ENCODE results near the gene BCKDHA. TPM values are rescaled to one million over a fixed set of nuclear protein-coding genes. Genes with fewer than 3 reads are reported as not detected.
A peak's percentile ranks its signal among the peaks of the same experiment; 100 is the strongest.

The BCKDHA gene
- total RNA-seq, 1 donor from 2014 or later, result 6.8 TPM

DNA sequence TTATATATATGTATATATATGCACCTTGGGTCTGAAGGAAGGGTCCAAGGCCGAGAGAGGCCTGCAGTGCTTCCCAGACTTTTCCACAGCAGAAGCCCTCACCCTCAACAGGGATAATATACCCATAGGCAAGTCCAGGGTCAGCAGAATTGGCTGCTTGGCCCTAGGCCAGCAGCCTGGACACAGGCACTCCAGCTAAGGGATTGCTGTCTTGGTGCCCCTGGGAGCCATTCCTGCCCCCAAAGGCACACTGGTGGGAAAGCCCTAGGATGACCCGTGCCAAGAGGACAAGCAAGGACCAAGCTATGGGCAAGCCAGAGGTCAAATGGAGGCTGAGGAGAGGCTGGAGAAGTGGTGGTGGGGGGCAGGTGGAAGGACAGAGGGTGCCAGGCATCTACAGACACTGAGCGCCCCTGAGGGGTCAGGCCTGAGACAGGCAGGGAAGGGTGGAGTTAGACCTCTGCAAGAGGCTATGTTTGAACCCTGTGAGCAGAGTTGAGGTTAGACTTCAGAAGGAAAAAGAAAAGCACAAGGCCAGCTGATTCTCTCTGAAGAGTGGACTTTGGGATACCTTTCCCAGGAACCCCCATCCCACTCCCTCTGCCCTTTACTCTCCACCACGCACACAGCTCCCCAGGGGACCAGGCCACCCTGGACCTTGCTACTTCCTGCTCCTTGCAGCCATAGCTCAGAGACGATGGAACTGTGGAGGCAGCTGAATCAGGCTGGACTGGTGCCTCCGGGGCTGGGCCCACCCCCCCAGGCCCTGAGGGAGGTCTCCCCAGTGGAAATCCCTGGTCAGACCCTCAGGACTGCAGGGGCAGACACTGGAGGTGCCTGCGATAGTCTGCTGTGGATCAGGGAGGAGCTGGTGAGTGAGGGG, 45.1 kb downstream of the BCKDHA start, which contains the start of gene ERICH4:
Gene ERICH4 (plus strand): TSS at position 684 of the 883 bp plus-strand sequence. CDS start 14 bp downstream, at position 698.
- H3K27me3 Mint-ChIP-seq (ENCODE audit: low read depth), result peaks cover 52% of the 10 kb centered on the region
- H3K4me1 Mint-ChIP-seq, result peaks cover 9% of the 10 kb centered on the region
- H3K27ac Mint-ChIP-seq (ENCODE audit: unreplicated experiment), result no peak within 1 kb of the TSS
- H3K4me3 Mint-ChIP-seq, result peak within 1 kb of the TSS; percentile 41
- DNase-seq (ENCODE audit: low read depth, low spot score), result no peak
- no peaks in the 10 kb centered on the region for H3K9me3 Mint-ChIP-seq
- peaks cover under 1% of the 10 kb centered on the region for H3K36me3 Mint-ChIP-seq (ENCODE audit: low read depth)
- TF ChIP-seq, protein P1, sequence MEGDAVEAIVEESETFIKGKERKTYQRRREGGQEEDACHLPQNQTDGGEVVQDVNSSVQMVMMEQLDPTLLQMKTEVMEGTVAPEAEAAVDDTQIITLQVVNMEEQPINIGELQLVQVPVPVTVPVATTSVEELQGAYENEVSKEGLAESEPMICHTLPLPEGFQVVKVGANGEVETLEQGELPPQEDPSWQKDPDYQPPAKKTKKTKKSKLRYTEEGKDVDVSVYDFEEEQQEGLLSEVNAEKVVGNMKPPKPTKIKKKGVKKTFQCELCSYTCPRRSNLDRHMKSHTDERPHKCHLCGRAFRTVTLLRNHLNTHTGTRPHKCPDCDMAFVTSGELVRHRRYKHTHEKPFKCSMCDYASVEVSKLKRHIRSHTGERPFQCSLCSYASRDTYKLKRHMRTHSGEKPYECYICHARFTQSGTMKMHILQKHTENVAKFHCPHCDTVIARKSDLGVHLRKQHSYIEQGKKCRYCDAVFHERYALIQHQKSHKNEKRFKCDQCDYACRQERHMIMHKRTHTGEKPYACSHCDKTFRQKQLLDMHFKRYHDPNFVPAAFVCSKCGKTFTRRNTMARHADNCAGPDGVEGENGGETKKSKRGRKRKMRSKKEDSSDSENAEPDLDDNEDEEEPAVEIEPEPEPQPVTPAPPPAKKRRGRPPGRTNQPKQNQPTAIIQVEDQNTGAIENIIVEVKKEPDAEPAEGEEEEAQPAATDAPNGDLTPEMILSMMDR (conservative IDR thresholded peaks at IDR 0.05), result no peak

DNA sequence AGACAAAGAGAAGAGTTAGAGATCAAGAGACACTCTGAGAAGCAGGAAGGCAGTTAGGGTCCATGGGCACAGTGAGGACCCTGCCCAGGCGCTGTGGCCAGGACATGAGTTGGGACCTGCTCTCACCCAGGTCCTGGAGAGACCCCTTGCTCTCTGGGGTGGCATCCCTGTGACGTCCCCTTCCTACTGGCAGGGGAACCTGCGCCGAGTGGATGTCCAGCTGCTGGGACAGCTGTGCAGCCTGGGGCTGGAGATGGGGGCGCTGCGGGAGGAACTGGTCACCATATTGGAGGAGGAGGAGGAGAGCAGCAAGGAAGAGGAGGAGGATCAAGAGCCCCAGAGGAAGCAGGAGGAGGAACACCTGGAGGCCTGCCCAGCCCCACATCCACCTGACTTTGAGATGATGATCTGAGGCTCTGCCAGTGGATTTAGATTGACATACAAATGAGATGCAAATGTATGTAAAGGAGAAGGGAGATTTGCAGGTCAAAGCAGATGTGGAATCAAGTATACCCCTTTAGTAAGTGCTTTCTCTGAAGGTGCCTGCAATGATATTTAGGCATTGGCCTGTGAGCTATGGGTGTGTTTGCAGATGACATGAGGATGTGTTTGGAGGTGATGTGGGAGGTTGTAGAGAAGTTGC, 46.3 kb downstream of the BCKDHA start:
- Mint-ChIP-seq H3K27ac (ENCODE audit: unreplicated experiment) (no peak overlapping the region), H3K4me1 (peaks cover 3% of the 10 kb centered on the region), H3K9me3 (no peaks in the 10 kb centered on the region), H3K4me3 (no peak overlapping the region), H3K36me3 (ENCODE audit: low read depth) (no peaks in the 10 kb centered on the region), H3K27me3 (ENCODE audit: low read depth) (peaks cover 60% of the 10 kb centered on the region)
- TF ChIP-seq, protein P1 (conservative IDR thresholded peaks at IDR 0.05), result no peak
- no peak for DNase-seq (ENCODE audit: low read depth, low spot score)

DNA sequence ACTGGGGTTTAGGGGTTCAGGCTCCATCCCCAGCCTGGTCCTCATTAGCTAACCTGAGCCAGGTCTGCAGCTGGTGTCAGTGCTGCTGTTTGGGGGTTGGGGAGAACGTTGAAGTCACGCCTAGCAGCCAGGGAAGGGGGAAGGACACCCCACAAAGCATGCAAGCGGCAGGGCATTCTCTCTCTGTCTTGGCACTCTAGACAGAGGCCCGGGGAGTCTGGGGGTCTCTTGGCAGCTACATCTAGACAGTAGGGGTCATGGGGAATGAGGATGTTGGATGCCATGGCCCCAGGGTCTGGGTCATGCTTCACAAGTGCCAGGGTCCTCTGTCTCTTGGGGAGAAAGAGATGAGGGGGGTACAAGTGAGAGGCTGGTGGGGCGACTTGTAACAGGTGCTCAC, 48.0 kb downstream of the BCKDHA start:
- peaks cover 67% of the 10 kb centered on the region for H3K27me3 Mint-ChIP-seq (ENCODE audit: low read depth)
- no peak overlapping the region for H3K4me3 Mint-ChIP-seq
- no peaks in the 10 kb centered on the region for H3K36me3 Mint-ChIP-seq (ENCODE audit: low read depth)
- H3K4me1 Mint-ChIP-seq, result peaks cover 5% of the 10 kb centered on the region
- no peak overlapping the region for H3K27ac Mint-ChIP-seq (ENCODE audit: unreplicated experiment)
- no peaks in the 10 kb centered on the region for H3K9me3 Mint-ChIP-seq
- DNase-seq (ENCODE audit: low read depth, low spot score), result no peak
- TF ChIP-seq, protein P1 (conservative IDR thresholded peaks at IDR 0.05), result no peak

DNA sequence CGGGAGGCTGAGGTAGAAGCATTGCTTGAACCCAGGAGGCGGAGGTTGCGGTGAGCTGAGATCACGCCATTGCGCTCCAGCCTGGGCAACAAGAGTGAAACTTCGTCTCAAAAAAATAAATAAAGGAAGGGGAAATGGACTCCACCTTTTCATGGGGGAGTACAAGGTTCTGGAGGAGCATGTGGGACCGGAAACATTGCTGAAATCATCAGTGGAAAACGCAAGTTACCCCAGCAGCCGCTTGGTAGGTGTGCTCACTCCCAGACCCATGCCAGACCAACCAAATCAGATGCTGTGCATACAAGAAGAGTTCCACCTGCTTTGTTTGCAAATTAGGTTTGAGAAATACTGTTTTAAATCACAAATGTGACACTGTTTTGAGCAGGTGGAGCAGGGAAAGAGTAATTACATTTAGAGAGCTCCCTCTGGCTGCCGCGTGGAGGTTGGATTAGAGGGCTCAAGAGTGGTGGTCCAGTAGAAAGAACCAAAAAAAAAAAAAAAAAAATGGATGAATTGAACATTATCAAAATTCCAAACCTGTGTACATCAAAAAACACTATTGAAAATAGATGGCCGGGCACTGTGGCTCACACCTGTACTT, 50.2 kb downstream of the BCKDHA start:
- H3K27ac Mint-ChIP-seq (ENCODE audit: unreplicated experiment), result no peak overlapping the region
- no peaks in the 10 kb centered on the region for H3K36me3 Mint-ChIP-seq (ENCODE audit: low read depth)
- H3K4me3 Mint-ChIP-seq, result no peak overlapping the region
- TF ChIP-seq, protein P1 (conservative IDR thresholded peaks at IDR 0.05), result no peak
- peaks cover 67% of the 10 kb centered on the region for H3K27me3 Mint-ChIP-seq (ENCODE audit: low read depth)
- H3K9me3 Mint-ChIP-seq, result no peaks in the 10 kb centered on the region
- DNase-seq (ENCODE audit: low read depth, low spot score), result no peak
- peaks cover 5% of the 10 kb centered on the region for H3K4me1 Mint-ChIP-seq

DNA sequence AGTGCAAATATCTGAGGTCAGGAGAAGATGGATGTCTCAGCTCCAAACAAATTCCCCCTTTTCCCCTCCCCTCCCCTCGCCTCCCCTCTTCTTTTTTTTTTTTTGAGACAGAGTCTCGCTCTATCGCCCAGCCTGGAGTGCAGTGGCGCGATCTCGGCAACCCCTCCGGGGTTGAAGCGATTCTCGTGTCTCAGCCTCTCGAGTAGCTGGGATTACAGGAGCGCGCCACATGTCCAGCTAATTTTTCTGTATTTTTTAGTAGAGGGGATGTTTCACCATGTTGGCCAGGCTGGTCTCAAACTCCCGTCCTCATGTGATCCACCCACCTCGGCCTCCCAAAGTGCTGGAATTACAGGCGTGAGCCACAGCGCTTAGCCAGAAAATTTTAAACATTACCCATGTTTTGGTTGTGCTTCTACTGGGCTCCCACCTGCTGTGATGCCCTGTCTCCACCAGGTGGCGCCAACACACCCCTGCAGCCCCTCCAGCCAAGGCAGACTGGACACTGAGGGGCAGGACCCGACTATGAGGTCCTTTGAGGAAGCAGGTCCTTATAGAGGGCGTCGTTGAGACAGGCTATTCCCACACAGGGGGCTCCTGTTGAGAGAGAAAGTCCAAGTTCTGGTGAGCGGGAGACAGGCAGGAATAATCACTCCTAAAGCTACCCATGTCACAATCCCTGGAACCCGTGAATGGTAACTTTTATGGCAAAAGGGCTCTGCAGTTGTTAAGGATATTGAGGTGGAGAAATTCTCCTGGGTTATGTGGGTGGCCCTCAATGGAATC, 51.7 kb downstream of the BCKDHA start:
- TF ChIP-seq, protein P1 (conservative IDR thresholded peaks at IDR 0.05), result peak; percentile 97
- no peak overlapping the region for H3K27ac Mint-ChIP-seq (ENCODE audit: unreplicated experiment)
- H3K27me3 Mint-ChIP-seq (ENCODE audit: low read depth), result peaks cover 66% of the 10 kb centered on the region
- H3K36me3 Mint-ChIP-seq (ENCODE audit: low read depth), result no peaks in the 10 kb centered on the region
- H3K4me3 Mint-ChIP-seq, result peak overlapping the region; percentile 23
- peak; percentile 90 for DNase-seq (ENCODE audit: low read depth, low spot score)
- H3K9me3 Mint-ChIP-seq, result no peaks in the 10 kb centered on the region
- H3K4me1 Mint-ChIP-seq, result peaks cover 5% of the 10 kb centered on the region
